Activated CD8-positive, alpha-beta T cell treated with anti-CD3 and anti-CD28 coated beads for 36 hours (primary cell): Measurements from ENCODE around the gene OLFM2. TPM values are rescaled to one million over a fixed set of nuclear protein-coding genes. Genes with fewer than 3 reads are reported as not detected.

Experiments
- ATAC-seq: fragments of 200-7000 bp; cut with Tn5 transposase; one replicate; pipeline ENCODE4 v1.10.0; 2021; ENCODE audit warnings: mild to moderate bottlenecking, moderate library complexity
- CTCF ChIA-PET: fragments of 350-600 bp; sonication (Branson Sonifier 250); formaldehyde crosslinking; loops from one replicate; lab custom pipeline; 2021; ENCODE audit warnings: antibody characterized with exemption; lab: Charles Lee
- POLR2A ChIA-PET: fragments of 350-600 bp; sonication (Branson Sonifier 250); formaldehyde crosslinking; loops from one replicate; lab custom pipeline; 2021; ENCODE audit warnings: antibody characterized with exemption; lab: Charles Lee
- DNase-seq: peaks from one replicate; pipeline ENCODE4 v3.0.0-alpha.2; 2020
- H3K27ac Mint-ChIP-seq: one replicate; pipeline ENCODE4 v1.8.0; 2021; ENCODE audit warnings: mild to moderate bottlenecking, mixed read lengths
- H3K27me3 Mint-ChIP-seq: one replicate; pipeline ENCODE4 v1.8.0; 2021; ENCODE audit warnings: mixed read lengths
- H3K36me3 Mint-ChIP-seq: one replicate; pipeline ENCODE4 v1.8.0; 2021; ENCODE audit warnings: low read depth, mixed read lengths
- H3K4me1 Mint-ChIP-seq: one replicate; pipeline ENCODE4 v1.8.0; 2021; ENCODE audit warnings: low read depth, mixed read lengths
- H3K4me3 Mint-ChIP-seq: one replicate; pipeline ENCODE4 v1.8.0; 2021; ENCODE audit warnings: mild to moderate bottlenecking, moderate library complexity, mixed read lengths
- H3K9me3 Mint-ChIP-seq: one replicate; pipeline ENCODE4 v1.8.0; 2021; ENCODE audit warnings: mixed read lengths
- intact Hi-C: fragments of 100-400 bp; cut with micrococcal nuclease; formaldehyde crosslinking; loops from one replicate; pipeline ENCODE4 v1.10.0; 2022
- total RNA-seq, 2 experiments: library from RNA; stranded (reverse); gene quantifications; one replicate each; pipeline ENCODE4 v1.2.3, GENCODE V29; 2021
- TF ChIP-seq, protein P1 (sequence below): fragments of 200-600 bp; IDR thresholded peaks from one replicate; pipeline ENCODE4 v1.8.0; 2022; ENCODE audit warnings: antibody characterized with exemption, mild to moderate bottlenecking

OLFM2 gene
- total RNA-seq, 2 experiments from 2014 or later: 2.7 to 3.2 TPM

GRCh38 chr19:9835507-9835949 lies 100.8 kb downstream of the OLFM2 start:
- H3K9me3 Mint-ChIP-seq: no peaks in the 10 kb centered on the region
- peaks cover 24% of the 10 kb centered on the region for H3K4me1 Mint-ChIP-seq
- POLR2A ChIA-PET: interaction anchor here (1.0 to 1.2 kb wide), 2 partner anchors 22 to 192 kb away, joined by 3 to 4 read pairs; no protein-coding TSS in a partner anchor
- ATAC-seq (no peak), DNase-seq (no peak)
- no peaks in the 10 kb centered on the region for H3K27me3 Mint-ChIP-seq
- H3K36me3 Mint-ChIP-seq: peaks cover 16% of the 10 kb centered on the region
- intact Hi-C loops: no loop called here
- TF ChIP-seq, protein P1, sequence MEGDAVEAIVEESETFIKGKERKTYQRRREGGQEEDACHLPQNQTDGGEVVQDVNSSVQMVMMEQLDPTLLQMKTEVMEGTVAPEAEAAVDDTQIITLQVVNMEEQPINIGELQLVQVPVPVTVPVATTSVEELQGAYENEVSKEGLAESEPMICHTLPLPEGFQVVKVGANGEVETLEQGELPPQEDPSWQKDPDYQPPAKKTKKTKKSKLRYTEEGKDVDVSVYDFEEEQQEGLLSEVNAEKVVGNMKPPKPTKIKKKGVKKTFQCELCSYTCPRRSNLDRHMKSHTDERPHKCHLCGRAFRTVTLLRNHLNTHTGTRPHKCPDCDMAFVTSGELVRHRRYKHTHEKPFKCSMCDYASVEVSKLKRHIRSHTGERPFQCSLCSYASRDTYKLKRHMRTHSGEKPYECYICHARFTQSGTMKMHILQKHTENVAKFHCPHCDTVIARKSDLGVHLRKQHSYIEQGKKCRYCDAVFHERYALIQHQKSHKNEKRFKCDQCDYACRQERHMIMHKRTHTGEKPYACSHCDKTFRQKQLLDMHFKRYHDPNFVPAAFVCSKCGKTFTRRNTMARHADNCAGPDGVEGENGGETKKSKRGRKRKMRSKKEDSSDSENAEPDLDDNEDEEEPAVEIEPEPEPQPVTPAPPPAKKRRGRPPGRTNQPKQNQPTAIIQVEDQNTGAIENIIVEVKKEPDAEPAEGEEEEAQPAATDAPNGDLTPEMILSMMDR: no peak
- CTCF ChIA-PET: interaction anchor here (1.0 kb wide), 1 partner anchor 17 kb away, joined by 3 read pairs; no protein-coding TSS in a partner anchor
- H3K4me3 Mint-ChIP-seq: peak overlapping the region; percentile 81
- H3K27ac Mint-ChIP-seq: peak overlapping the region; percentile 56

GRCh38 chr19:9834726-9835506 lies 101.4 kb downstream of the OLFM2 start, which contains the start of gene PIN1:
Gene PIN1, plus strand, starts transcription at chr19:9835318. Its CDS starts 27 bp downstream, at chr19:9835345.
- CTCF ChIA-PET: interaction anchor here (0.6 to 1.2 kb wide), 3 partner anchors 12 to 84 kb away, joined by 3 to 4 read pairs (median 3); no protein-coding TSS in a partner anchor

GRCh38 chr19:9834307-9834725 lies 102.0 kb downstream of the OLFM2 start:
- Mint-ChIP-seq H3K4me1 (peaks cover 30% of the 10 kb centered on the region), H3K36me3 (peaks cover 15% of the 10 kb centered on the region), H3K27me3 (no peaks in the 10 kb centered on the region), H3K27ac (peak overlapping the region; percentile 67), H3K9me3 (no peaks in the 10 kb centered on the region), H3K4me3 (peak overlapping the region; percentile 81)
- intact Hi-C loops: no loop called here
- ChIA-PET POLR2A (no interaction called here), CTCF (interaction anchor here (0.6 to 1.2 kb wide), 2 partner anchors 13 to 85 kb away, joined by 3 to 4 read pairs; no protein-coding TSS in a partner anchor)
- TF ChIP-seq, protein P1: no peak
- ATAC-seq (no peak), DNase-seq (no peak)

More at GRCh38 chr19:9834726-9835506, 101.4 kb downstream of the OLFM2 start, which contains the start of gene PIN1:
- DNase-seq (peak; percentile 100), ATAC-seq (peak; percentile 96)
- peaks cover 28% of the 10 kb centered on the region for H3K4me1 Mint-ChIP-seq
- TF ChIP-seq, protein P1: no peak
- peaks cover 14% of the 10 kb centered on the region for H3K36me3 Mint-ChIP-seq
- intact Hi-C loops: no loop called here
- no peaks in the 10 kb centered on the region for H3K27me3 Mint-ChIP-seq
- POLR2A ChIA-PET: interaction anchor here (1.2 kb wide), 1 partner anchor 23 kb away, joined by 3 read pairs; no protein-coding TSS in a partner anchor
- peak within 1 kb of the TSS; percentile 67 for H3K27ac Mint-ChIP-seq
- H3K9me3 Mint-ChIP-seq: no peaks in the 10 kb centered on the region
- peak within 1 kb of the TSS; percentile 81 for H3K4me3 Mint-ChIP-seq

DNA sequence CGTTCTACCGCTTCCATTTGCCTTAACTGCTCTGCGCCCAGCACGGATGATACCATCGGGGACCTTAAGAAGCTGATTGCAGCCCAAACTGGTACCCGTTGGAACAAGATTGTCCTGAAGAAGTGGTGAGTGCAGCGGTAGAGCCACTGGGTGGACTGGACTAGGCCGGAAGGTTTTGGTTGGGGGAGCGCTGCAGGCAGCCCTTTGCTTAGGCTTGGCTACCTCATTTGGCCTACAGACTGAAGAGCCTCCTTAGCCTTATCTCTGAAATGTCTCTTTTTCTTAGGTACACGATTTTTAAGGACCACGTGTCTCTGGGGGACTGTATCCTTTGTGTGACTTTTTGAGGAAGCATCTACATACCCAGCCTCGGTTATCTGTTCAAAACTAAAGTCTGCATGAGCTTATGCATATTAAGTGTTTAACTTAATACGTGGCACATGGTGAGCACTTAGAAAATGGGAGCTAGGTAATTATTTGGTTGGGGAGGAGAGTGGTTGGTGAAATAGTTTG lies 107.7 kb downstream of the OLFM2 start:
- TF ChIP-seq, protein P1: no peak
- intact Hi-C loops: no loop called here
- peak overlapping the region; percentile 98 for H3K27ac Mint-ChIP-seq
- H3K4me3 Mint-ChIP-seq: peak overlapping the region; percentile 99
- H3K27me3 Mint-ChIP-seq: no peaks in the 10 kb centered on the region
- H3K9me3 Mint-ChIP-seq: no peaks in the 10 kb centered on the region
- peaks cover 21% of the 10 kb centered on the region for H3K36me3 Mint-ChIP-seq
- POLR2A ChIA-PET: interaction anchor here (1.1 to 2.3 kb wide), 4 partner anchors 9 to 34 kb away, joined by 3 to 11 read pairs (median 5); partner anchors contain the start of gene FBXL12
- ATAC-seq (no peak), DNase-seq (no peak)
- CTCF ChIA-PET: no interaction called here
- H3K4me1 Mint-ChIP-seq: peaks cover 20% of the 10 kb centered on the region
